ENCODE data around the gene PLEKHA3. TPM values are rescaled to one million over a fixed set of nuclear protein-coding genes. Genes with fewer than 3 reads are reported as not detected.

The PLEKHA3 gene
- total RNA-seq, 1 experiment from 2014 or later: 26.8 TPM

DNA sequence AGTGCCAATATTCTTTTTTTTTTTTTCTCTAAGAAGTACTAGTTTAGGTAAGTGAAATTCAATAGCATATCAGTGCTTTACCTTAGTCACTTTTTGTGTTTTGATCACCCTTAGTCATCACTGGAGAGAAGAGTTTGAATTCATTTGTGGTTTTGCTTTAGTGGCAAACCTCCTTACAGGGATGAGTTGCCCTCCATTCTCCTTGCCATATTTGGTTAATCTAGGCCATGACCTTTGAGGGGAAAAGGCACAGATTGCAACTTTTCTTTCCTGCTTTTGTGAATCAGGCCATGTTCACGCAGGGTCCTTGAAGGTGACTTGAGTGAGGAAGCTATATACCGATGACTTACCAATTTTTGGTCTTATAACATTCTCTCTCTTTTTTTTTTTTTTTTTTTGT lies 34.4 kb downstream of the PLEKHA3 start:
- ATAC-seq: no peak; the same call in 1 of the 2 replicates
- RAD21 ChIA-PET (ENCODE audit: low non-redundant PET in 1 of 2, low total read pairs in 2 of 2, uncharacterized antibody in 2 of 2, unreplicated experiment in 2 of 2): no interaction called here
- Histone ChIP-seq H3K79me2 (ENCODE audit: insufficient read depth, low read length) (no peaks in the 10 kb centered on the region), H3K27ac (ENCODE audit: low read depth, low read length) (no peak overlapping the region), H4K20me1 (ENCODE audit: insufficient read depth) (no peaks in the 10 kb centered on the region), H3K4me1 (ENCODE audit: control insufficient read depth in 1 of 2, insufficient read depth in 2 of 2, low read length in 2 of 2) (peaks cover 0 to 5% of the 10 kb centered on the region in 2 experiments; a peak in 1 of 4 replicates), H3K4me2 (ENCODE audit: low read length) (no peak overlapping the region), H3K9ac (ENCODE audit: low read length) (no peak overlapping the region), H3K9me2 (ENCODE audit: insufficient read depth) (no peaks in the 10 kb centered on the region), H3K4me3 (replicated peaks in 1 of 2; ENCODE audit: low read depth in 1 of 2, low read length in 2 of 2) (no peak overlapping the region), H3K27me3 (ENCODE audit: insufficient read depth, low read length) (no peaks in the 10 kb centered on the region), H3K9me3 (ENCODE audit: control insufficient read depth in 1 of 2, insufficient read depth in 1 of 2, low read depth in 1 of 2, low read length in 2 of 2) (no peaks in the 10 kb centered on the region), H2AFZ (ENCODE audit: low read depth, low read length, poor library complexity, severe bottlenecking) (no peak overlapping the region), H3K36me3 (ENCODE audit: control insufficient read depth in 1 of 2, insufficient read depth in 2 of 2, low read length in 2 of 2) (no peaks in the 10 kb centered on the region)
- POLR2A ChIA-PET: no interaction called here
- no peak for DNase-seq (ENCODE audit: low read depth, low spot score)
- intact Hi-C loops (cut with micrococcal nuclease): no loop called here
- TF ChIP-seq SRF (IDR thresholded peaks at IDR 0.05; ENCODE audit: low read depth) (peak; percentile 67), ELF1 (IDR thresholded peaks at IDR 0.05; ENCODE audit: borderline replicate concordance, low read depth) (no peak), POLR2A (IDR thresholded peaks at IDR 0.05; ENCODE audit: borderline replicate concordance, extremely low read depth, insufficient read depth, insufficient read length) (no peak)
- BruUV-seq (replicated peaks): no TSS peak
- CTCF ChIA-PET: interaction anchor here (1.2 kb wide), 1 partner anchor 8 kb away, joined by 3 read pairs; no protein-coding TSS in a partner anchor

DNA sequence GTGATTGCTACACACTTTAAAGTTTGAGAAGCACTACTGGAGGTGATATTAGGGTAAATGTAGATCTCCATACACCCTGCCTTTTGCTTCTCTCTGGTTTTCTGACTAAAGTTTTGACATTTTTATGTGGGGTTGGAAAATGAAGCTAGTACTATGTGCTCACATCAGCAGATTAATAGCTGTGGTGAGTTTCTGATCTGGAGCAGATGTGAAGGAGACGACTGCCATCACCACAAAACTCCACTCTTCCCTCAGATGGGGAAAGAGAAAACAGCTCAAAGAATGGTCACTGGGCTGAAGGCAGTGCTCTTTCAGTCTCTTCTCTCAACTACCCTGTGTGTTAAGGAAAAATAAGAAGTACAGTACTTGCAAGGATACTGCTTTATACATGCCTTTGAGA lies 37.2 kb downstream of the PLEKHA3 start:
- intact Hi-C loops (cut with micrococcal nuclease): no loop called here
- Histone ChIP-seq H3K79me2 (ENCODE audit: insufficient read depth, low read length) (no peaks in the 10 kb centered on the region), H3K9me3 (ENCODE audit: control insufficient read depth in 1 of 2, insufficient read depth in 1 of 2, low read depth in 1 of 2, low read length in 2 of 2) (no peaks in the 10 kb centered on the region), H2AFZ (ENCODE audit: low read depth, low read length, poor library complexity, severe bottlenecking) (no peak overlapping the region), H3K36me3 (ENCODE audit: control insufficient read depth in 1 of 2, insufficient read depth in 2 of 2, low read length in 2 of 2) (no peaks in the 10 kb centered on the region), H3K27me3 (ENCODE audit: insufficient read depth, low read length) (no peaks in the 10 kb centered on the region), H3K9me2 (ENCODE audit: insufficient read depth) (no peaks in the 10 kb centered on the region), H4K20me1 (ENCODE audit: insufficient read depth) (no peaks in the 10 kb centered on the region), H3K9ac (ENCODE audit: low read length) (no peak overlapping the region), H3K4me1 (ENCODE audit: control insufficient read depth in 1 of 2, insufficient read depth in 2 of 2, low read length in 2 of 2) (peaks cover 0 to 5% of the 10 kb centered on the region in 2 experiments; a peak in 1 of 4 replicates), H3K4me2 (ENCODE audit: low read length) (no peak overlapping the region), H3K27ac (ENCODE audit: low read depth, low read length) (no peak overlapping the region), H3K4me3 (replicated peaks in 1 of 2; ENCODE audit: low read depth in 1 of 2, low read length in 2 of 2) (no peak overlapping the region)
- ATAC-seq: no peak
- no TSS peak for BruUV-seq (replicated peaks)
- RAD21 ChIA-PET (ENCODE audit: low non-redundant PET in 1 of 2, low total read pairs in 2 of 2, uncharacterized antibody in 2 of 2, unreplicated experiment in 2 of 2): no interaction called here
- POLR2A ChIA-PET: no interaction called here
- DNase-seq (ENCODE audit: low read depth, low spot score): no peak
- TF ChIP-seq ELF1 (IDR thresholded peaks at IDR 0.05; ENCODE audit: borderline replicate concordance, low read depth): no peak
- CTCF ChIA-PET: no interaction called here
